ENCODE measurements around the gene SLC9A9.

DNA sequence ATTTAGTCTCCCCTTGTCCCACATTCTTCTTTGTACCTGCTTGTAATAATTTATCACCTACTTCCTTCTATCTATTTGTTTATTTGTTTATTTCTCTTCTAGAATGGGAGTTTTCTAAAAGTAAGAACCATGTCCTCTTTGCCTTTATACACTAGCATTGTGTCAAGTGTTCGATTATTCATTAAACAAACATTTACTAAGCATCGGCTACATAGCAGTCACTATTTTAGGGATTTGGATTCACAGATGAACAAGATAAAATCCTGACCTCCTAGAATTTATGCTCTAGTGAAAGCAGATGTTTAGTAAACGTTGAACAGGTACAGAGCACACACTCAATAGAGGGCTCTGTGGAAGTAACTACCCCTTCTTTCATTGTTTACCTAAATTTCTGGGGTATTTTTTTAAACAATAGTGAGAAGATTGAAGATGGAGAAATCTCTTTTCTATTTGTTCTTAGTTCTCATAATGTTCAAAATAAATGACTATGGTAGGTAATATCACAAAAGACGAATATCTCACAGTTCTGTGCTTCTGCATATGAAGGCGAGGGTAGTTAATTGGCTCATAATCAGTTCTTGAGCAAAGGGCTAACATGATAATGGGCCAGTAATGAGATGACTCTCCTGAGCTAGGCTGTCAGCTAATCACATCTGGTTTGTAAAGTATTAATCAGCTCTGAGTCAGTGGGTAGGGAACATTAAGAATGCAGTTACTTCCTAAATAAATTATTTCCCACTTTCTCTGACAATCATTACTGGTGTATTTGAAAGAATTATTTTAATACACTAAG is 111.9 kb downstream of the SLC9A9 start:
- TF ChIP-seq CTCF (IDR thresholded peaks at IDR 0.05; ENCODE audit: poor library complexity) (no peak), EZH2 (IDR thresholded peaks at IDR 0.05; ENCODE audit: borderline replicate concordance) (no peak)
